ENCODE data around the gene MAP4K3.
"Not testable (repeated sequence)": the region's sequence is repeated elsewhere in the genome, so short reads cannot be mapped to it uniquely, and the experiment has no call there.

MAP4K3 gene

GRCh38 chr2:39362595-39362994, 74.5 kb downstream of the MAP4K3 start:
- no peak for DNase-seq

- DNase-seq: no peak
These were observed 75.6 kb downstream of the MAP4K3 start for GRCh38 chr2:39361511-39361910.

GRCh38 chr2:39360342-39360741, 76.7 kb downstream of the MAP4K3 start:
- not testable (repeated sequence) for DNase-seq

GRCh38 chr2:39359453-39360038, 77.5 kb downstream of the MAP4K3 start:
- DNase-seq: no peak

- no peak for DNase-seq
These were observed 80.0 kb downstream of the MAP4K3 start for GRCh38 chr2:39356922-39357639.

GRCh38 chr2:39350658-39351057, 86.4 kb downstream of the MAP4K3 start:
- DNase-seq: no peak

- no peak for DNase-seq
These were observed 98.6 kb downstream of the MAP4K3 start for GRCh38 chr2:39338502-39338901.

GRCh38 chr2:39335930-39336329, 101.2 kb downstream of the MAP4K3 start:
- no peak for DNase-seq

- no peak for DNase-seq
These were observed 102.1 kb downstream of the MAP4K3 start for GRCh38 chr2:39334978-39335377.

- DNase-seq: no peak
These were observed 102.6 kb downstream of the MAP4K3 start for GRCh38 chr2:39334529-39334928.

- DNase-seq: no peak
These were observed 110.4 kb downstream of the MAP4K3 start for GRCh38 chr2:39326644-39327043.

GRCh38 chr2:39325966-39326365, 111.1 kb downstream of the MAP4K3 start:
- no peak for DNase-seq

GRCh38 chr2:39321056-39322035, 115.7 kb downstream of the MAP4K3 start:
- DNase-seq: not testable (repeated sequence)

- DNase-seq: no peak
These were observed 116.9 kb downstream of the MAP4K3 start for GRCh38 chr2:39320162-39320561.

- no peak for DNase-seq
These were observed 123.5 kb downstream of the MAP4K3 start for GRCh38 chr2:39313575-39313974.

GRCh38 chr2:39311469-39311868, 125.6 kb downstream of the MAP4K3 start:
- no peak for DNase-seq

- DNase-seq: no peak
These were observed 128.3 kb downstream of the MAP4K3 start for GRCh38 chr2:39308778-39309177.

- DNase-seq: no peak
These were observed 130.5 kb downstream of the MAP4K3 start for GRCh38 chr2:39306626-39307025.

GRCh38 chr2:39304729-39305128, 132.4 kb downstream of the MAP4K3 start:
- no peak for DNase-seq

GRCh38 chr2:39304200-39304599, 132.9 kb downstream of the MAP4K3 start:
- DNase-seq: no peak

GRCh38 chr2:39301352-39301751, 135.7 kb downstream of the MAP4K3 start:
- no peak for DNase-seq

GRCh38 chr2:39300044-39300978, 136.8 kb downstream of the MAP4K3 start:
- DNase-seq: no peak
